WTC11 (cell line): Measurements from ENCODE around the gene DOK7. TPM values are rescaled to one million over a fixed set of nuclear protein-coding genes. Genes with fewer than 3 reads are reported as not detected.

Experiments used
- ATAC-seq: fragments of 200-7000 bp; cut with Tn5 transposase; 2 replicates; pipeline ENCODE4 v1.10.0; 2021; ENCODE audit warnings: mild to moderate bottlenecking, moderate library complexity
- CTCF ChIA-PET: fragments of 300-600 bp; sonication (Branson Sonifier 250); formaldehyde crosslinking; loops from one replicate; lab custom pipeline; 2021; ENCODE audit warnings: antibody characterized with exemption; lab: Charles Lee
- POLR2A ChIA-PET: fragments of 350-600 bp; sonication (Branson Sonifier 250); formaldehyde crosslinking; loops from one replicate; lab custom pipeline; 2021; ENCODE audit warnings: antibody characterized with exemption; lab: Charles Lee
- DNase-seq: peaks from one replicate; pipeline ENCODE4 v3.0.0; 2021; ENCODE audit warnings: low spot score
- H3K27ac Mint-ChIP-seq: 2 replicates; pipeline ENCODE4 v1.8.0; 2021; ENCODE audit warnings: mixed read lengths
- H3K27me3 Mint-ChIP-seq: 2 replicates; pipeline ENCODE4 v1.8.0; 2021; ENCODE audit warnings: low read depth, mild to moderate bottlenecking, moderate library complexity, mixed read lengths
- H3K36me3 Mint-ChIP-seq: 2 replicates; pipeline ENCODE4 v1.8.0; 2021; ENCODE audit warnings: mixed read lengths
- H3K4me1 Mint-ChIP-seq: 2 replicates; pipeline ENCODE4 v1.8.0; 2022; ENCODE audit warnings: mixed read lengths
- H3K4me3 Mint-ChIP-seq: 2 replicates; pipeline ENCODE4 v1.8.0; 2021; ENCODE audit warnings: mild to moderate bottlenecking, moderate library complexity, mixed read lengths
- H3K9me3 Mint-ChIP-seq: 2 replicates; pipeline ENCODE4 v1.8.0; 2021; ENCODE audit warnings: mixed read lengths
- CBFB ChIP-seq: sonication (generic); formaldehyde crosslinking; IDR thresholded peaks from 2 replicates; pipeline ENCODE4 v1.8.1; 2022; ENCODE audit warnings: mild to moderate bottlenecking, low read depth, missing genetic modification reagents
- CREM ChIP-seq: sonication (generic); formaldehyde crosslinking; IDR thresholded peaks from 2 replicates; pipeline ENCODE4 v1.8.1; 2022; ENCODE audit warnings: mild to moderate bottlenecking, missing genetic modification reagents, moderate library complexity
- EMX1 ChIP-seq: fragments of 250-450 bp; sonication (Bioruptor Pico); IDR thresholded peaks from 2 replicates; pipeline ENCODE4 v1.8.0; 2021; ENCODE audit warnings: mild to moderate bottlenecking
- MYBL2 ChIP-seq: sonication (generic); formaldehyde crosslinking; IDR thresholded peaks from 2 replicates; pipeline ENCODE4 v1.8.1; 2023; ENCODE audit warnings: mild to moderate bottlenecking, moderate library complexity, missing genetic modification reagents
- NFATC4 ChIP-seq: fragments of 250-450 bp; sonication (Bioruptor Pico); IDR thresholded peaks from 2 replicates; pipeline ENCODE4 v1.9.0; 2021; ENCODE audit warnings: mild to moderate bottlenecking
- NFYB ChIP-seq: sonication (generic); formaldehyde crosslinking; conservative IDR thresholded peaks from 2 replicates; pipeline ENCODE4 v1.8.0; 2022; ENCODE audit warnings: low read depth, missing genetic modification reagents
- NR2C2 ChIP-seq: sonication (generic); formaldehyde crosslinking; IDR thresholded peaks from 2 replicates; pipeline ENCODE4 v1.8.0; 2022; ENCODE audit warnings: mild to moderate bottlenecking, missing genetic modification reagents
- NR3C1 ChIP-seq: sonication (generic); formaldehyde crosslinking; conservative IDR thresholded peaks from 2 replicates; pipeline ENCODE4 v1.8.1; 2023; ENCODE audit warnings: low read depth, mild to moderate bottlenecking, missing genetic modification reagents
- RORB ChIP-seq: fragments of 250-450 bp; sonication (Bioruptor Pico); IDR thresholded peaks from 2 replicates; pipeline ENCODE4 v1.9.0; 2021; ENCODE audit warnings: mild to moderate bottlenecking
- SOX15 ChIP-seq: fragments of 250-450 bp; sonication (Bioruptor Pico); IDR thresholded peaks from 2 replicates; pipeline ENCODE4 v1.9.0; 2021; ENCODE audit warnings: mild to moderate bottlenecking
- SP1 ChIP-seq: sonication (generic); formaldehyde crosslinking; conservative IDR thresholded peaks from 2 replicates; pipeline ENCODE4 v1.8.1; 2022; ENCODE audit warnings: missing genetic modification reagents
- ZNF263 ChIP-seq: sonication (generic); formaldehyde crosslinking; IDR thresholded peaks from 2 replicates; pipeline ENCODE4 v1.8.1; 2022; ENCODE audit warnings: low read depth, mild to moderate bottlenecking, moderate library complexity, missing genetic modification reagents
- ZNF423 ChIP-seq: fragments of 250-450 bp; sonication (Bioruptor Pico); IDR thresholded peaks from 2 replicates; pipeline ENCODE4 v2.1.2; 2022; ENCODE audit warnings: mild to moderate bottlenecking, moderate library complexity
- total RNA-seq: library from RNA; stranded (reverse); gene quantifications from 3 replicates; pipeline ENCODE4 v1.2.3, GENCODE V29; 2021
- TF ChIP-seq, protein P1 (sequence below): fragments of 250-450 bp; sonication (Bioruptor Pico); IDR thresholded peaks from 2 replicates; pipeline ENCODE4 v1.9.0; 2021; ENCODE audit warnings: mild to moderate bottlenecking
- TF ChIP-seq, protein P2 (sequence below): sonication (generic); formaldehyde crosslinking; IDR thresholded peaks from 2 replicates; pipeline ENCODE4 v1.8.1; 2022; ENCODE audit warnings: mild to moderate bottlenecking, missing genetic modification reagents, moderate library complexity, borderline replicate concordance
- TF ChIP-seq, protein P3 (sequence below): sonication (generic); formaldehyde crosslinking; IDR thresholded peaks from 2 replicates; pipeline ENCODE4 v1.8.1; 2023; ENCODE audit warnings: mild to moderate bottlenecking, moderate library complexity, missing genetic modification reagents
- TF ChIP-seq, protein P4 (sequence below): sonication (generic); formaldehyde crosslinking; IDR thresholded peaks from 2 replicates; pipeline ENCODE4 v1.8.1; 2022; ENCODE audit warnings: mild to moderate bottlenecking, moderate library complexity, missing genetic modification reagents
- TF ChIP-seq, protein P5 (sequence below): sonication (generic); formaldehyde crosslinking; IDR thresholded peaks from 2 replicates; pipeline ENCODE4 v1.8.0; 2023; ENCODE audit warnings: missing genetic modification reagents
- TF ChIP-seq, protein P6 (sequence below): fragments of 250-450 bp; sonication (Bioruptor Pico); conservative IDR thresholded peaks from 2 replicates; pipeline ENCODE4 v1.9.0; 2021; ENCODE audit warnings: mild to moderate bottlenecking
- TF ChIP-seq, protein P7 (sequence below): fragments of 250-450 bp; sonication (Bioruptor Pico); IDR thresholded peaks from 2 replicates; pipeline ENCODE4 v1.8.0; 2021; ENCODE audit warnings: mild to moderate bottlenecking
- TF ChIP-seq, protein P8 (sequence below): sonication (generic); formaldehyde crosslinking; IDR thresholded peaks from 2 replicates; pipeline ENCODE4 v1.8.0; 2022; ENCODE audit warnings: mild to moderate bottlenecking, missing genetic modification reagents
- TF ChIP-seq, protein P9 (sequence below): sonication (generic); formaldehyde crosslinking; IDR thresholded peaks from 2 replicates; pipeline ENCODE4 v1.8.0; 2022; ENCODE audit warnings: mild to moderate bottlenecking, missing genetic modification reagents

Gene DOK7
- total RNA-seq, 1 experiment from 2014 or later: 0.22 TPM

DNA sequence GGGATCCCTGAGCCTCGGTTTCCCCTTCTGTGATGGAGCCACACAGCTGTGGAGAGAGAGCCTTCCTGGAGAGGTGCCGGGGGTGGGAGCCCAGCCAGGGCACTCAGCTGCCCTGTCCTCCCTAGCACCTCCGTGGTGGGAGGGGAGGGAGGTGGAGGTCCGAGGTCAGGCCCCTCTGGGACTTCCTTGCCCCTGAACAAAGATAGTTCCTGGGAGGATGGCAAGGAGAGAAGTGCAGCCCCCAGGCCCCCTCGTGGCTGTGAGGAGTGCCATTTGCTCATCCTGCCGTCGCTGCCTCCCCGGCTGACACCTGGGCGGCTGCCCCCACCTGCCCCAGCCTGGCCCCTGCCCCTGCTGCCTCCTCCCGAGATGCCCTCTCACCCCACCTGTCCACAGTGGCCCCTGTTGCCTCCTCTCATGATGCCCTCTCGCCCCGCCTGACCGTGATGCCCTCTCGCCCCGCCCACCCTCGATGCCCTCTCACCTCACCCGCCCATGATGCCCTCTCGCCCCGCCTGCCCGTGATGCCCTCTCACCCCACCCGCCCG is 12.7 kb downstream of the DOK7 start (continued):
- no peak for TF ChIP-seq ZNF423 (CRISPR knock-in tag)
- no peak for TF ChIP-seq CBFB (CRISPR knock-in tag)
- TF ChIP-seq, protein P1, sequence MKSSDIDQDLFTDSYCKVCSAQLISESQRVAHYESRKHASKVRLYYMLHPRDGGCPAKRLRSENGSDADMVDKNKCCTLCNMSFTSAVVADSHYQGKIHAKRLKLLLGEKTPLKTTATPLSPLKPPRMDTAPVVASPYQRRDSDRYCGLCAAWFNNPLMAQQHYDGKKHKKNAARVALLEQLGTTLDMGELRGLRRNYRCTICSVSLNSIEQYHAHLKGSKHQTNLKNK (CRISPR knock-in tag): no peak
- no peak for TF ChIP-seq SP1 (CRISPR knock-in tag)

DNA sequence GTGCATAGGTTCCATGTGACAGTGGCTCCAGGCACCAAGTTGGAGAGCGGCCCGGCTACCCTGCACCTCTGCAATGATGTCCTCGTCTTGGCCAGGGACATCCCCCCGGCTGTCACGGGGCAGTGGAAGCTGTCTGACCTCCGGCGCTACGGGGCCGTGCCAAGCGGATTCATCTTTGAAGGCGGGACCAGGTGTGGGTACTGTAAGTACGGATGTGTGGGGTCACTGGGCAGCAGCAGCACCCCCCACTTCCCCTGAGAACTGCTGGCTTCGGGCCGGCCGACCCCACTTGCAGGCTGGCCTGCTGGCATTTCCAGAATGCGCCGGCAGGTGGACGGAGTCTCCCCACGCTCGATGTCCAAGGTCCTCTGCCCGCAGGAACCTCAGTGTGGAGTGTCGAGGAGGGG is 13.2 kb downstream of the DOK7 start:
- H3K4me1 Mint-ChIP-seq: peaks cover 13% of the 10 kb centered on the region
- ChIA-PET POLR2A (no interaction called here), CTCF (interaction anchor here (1.0 to 2.3 kb wide), 2 partner anchors 152 to 158 kb away, joined by 3 to 10 read pairs; no protein-coding TSS in a partner anchor)
- H3K27me3 Mint-ChIP-seq: peaks cover 58% of the 10 kb centered on the region
- no peak for DNase-seq
- H3K9me3 Mint-ChIP-seq: no peaks in the 10 kb centered on the region
- H3K27ac Mint-ChIP-seq: no peak overlapping the region
- no peaks in the 10 kb centered on the region for H3K36me3 Mint-ChIP-seq
- H3K4me3 Mint-ChIP-seq: no peak overlapping the region
- no peak for ATAC-seq
- TF ChIP-seq, protein P2, sequence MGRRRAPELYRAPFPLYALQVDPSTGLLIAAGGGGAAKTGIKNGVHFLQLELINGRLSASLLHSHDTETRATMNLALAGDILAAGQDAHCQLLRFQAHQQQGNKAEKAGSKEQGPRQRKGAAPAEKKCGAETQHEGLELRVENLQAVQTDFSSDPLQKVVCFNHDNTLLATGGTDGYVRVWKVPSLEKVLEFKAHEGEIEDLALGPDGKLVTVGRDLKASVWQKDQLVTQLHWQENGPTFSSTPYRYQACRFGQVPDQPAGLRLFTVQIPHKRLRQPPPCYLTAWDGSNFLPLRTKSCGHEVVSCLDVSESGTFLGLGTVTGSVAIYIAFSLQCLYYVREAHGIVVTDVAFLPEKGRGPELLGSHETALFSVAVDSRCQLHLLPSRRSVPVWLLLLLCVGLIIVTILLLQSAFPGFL (CRISPR knock-in tag): no peak
- TF ChIP-seq, protein P3, sequence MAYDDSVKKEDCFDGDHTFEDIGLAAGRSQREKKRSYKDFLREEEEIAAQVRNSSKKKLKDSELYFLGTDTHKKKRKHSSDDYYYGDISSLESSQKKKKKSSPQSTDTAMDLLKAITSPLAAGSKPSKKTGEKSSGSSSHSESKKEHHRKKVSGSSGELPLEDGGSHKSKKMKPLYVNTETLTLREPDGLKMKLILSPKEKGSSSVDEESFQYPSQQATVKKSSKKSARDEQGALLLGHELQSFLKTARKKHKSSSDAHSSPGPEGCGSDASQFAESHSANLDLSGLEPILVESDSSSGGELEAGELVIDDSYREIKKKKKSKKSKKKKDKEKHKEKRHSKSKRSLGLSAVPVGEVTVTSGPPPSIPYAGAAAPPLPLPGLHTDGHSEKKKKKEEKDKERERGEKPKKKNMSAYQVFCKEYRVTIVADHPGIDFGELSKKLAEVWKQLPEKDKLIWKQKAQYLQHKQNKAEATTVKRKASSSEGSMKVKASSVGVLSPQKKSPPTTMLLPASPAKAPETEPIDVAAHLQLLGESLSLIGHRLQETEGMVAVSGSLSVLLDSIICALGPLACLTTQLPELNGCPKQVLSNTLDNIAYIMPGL (CRISPR knock-in tag): no peak
- TF ChIP-seq RORB (CRISPR knock-in tag): no peak
- TF ChIP-seq ZNF263 (CRISPR knock-in tag): no peak
- no peak for TF ChIP-seq SOX15 (CRISPR knock-in tag)
- TF ChIP-seq, protein P4, sequence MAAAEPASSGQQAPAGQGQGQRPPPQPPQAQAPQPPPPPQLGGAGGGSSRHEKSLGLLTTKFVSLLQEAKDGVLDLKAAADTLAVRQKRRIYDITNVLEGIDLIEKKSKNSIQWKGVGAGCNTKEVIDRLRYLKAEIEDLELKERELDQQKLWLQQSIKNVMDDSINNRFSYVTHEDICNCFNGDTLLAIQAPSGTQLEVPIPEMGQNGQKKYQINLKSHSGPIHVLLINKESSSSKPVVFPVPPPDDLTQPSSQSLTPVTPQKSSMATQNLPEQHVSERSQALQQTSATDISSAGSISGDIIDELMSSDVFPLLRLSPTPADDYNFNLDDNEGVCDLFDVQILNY (CRISPR knock-in tag): no peak
- TF ChIP-seq, protein P5, sequence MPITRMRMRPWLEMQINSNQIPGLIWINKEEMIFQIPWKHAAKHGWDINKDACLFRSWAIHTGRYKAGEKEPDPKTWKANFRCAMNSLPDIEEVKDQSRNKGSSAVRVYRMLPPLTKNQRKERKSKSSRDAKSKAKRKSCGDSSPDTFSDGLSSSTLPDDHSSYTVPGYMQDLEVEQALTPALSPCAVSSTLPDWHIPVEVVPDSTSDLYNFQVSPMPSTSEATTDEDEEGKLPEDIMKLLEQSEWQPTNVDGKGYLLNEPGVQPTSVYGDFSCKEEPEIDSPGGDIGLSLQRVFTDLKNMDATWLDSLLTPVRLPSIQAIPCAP (CRISPR knock-in tag): no peak
- TF ChIP-seq ZNF423 (CRISPR knock-in tag): no peak
- no peak for TF ChIP-seq CREM
- TF ChIP-seq NR3C1 (CRISPR knock-in tag): no peak
- TF ChIP-seq, protein P6, sequence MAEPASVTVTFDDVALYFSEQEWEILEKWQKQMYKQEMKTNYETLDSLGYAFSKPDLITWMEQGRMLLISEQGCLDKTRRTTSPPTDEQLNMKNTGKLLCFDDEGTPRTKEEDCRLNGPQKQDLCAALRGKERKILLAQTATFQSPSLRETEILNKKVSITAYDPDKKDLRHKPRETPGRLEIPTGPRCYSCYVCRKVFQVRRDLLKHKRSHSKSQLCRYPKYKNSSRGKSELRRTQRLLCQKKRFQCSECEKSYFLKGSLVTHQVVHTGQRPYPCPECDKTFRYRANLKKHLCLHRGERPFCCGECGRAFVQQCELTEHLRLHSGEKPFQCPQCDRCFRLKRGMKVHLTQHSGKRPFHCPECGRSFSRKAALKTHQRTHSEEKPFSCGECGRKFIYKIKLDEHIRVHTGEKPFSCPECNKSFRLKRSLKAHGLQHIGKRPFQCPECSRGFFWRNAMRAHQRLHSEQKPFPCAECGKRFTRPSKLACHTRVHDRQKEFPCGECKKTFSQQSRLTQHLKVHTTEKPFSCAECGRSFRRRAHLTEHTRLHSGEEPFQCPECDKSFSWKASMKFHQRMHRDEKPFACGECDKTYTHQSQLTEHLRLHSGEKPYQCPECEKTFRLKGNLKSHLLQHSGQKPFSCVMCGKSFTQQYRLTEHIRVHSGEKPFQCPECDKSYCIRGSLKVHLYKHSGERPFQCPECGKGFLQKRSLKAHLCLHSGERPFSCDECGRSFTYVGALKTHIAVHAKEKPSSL (CRISPR knock-in tag): no peak
- TF ChIP-seq NR2C2 (CRISPR knock-in tag): no peak
- TF ChIP-seq NFATC4: no peak
- TF ChIP-seq, protein P7, sequence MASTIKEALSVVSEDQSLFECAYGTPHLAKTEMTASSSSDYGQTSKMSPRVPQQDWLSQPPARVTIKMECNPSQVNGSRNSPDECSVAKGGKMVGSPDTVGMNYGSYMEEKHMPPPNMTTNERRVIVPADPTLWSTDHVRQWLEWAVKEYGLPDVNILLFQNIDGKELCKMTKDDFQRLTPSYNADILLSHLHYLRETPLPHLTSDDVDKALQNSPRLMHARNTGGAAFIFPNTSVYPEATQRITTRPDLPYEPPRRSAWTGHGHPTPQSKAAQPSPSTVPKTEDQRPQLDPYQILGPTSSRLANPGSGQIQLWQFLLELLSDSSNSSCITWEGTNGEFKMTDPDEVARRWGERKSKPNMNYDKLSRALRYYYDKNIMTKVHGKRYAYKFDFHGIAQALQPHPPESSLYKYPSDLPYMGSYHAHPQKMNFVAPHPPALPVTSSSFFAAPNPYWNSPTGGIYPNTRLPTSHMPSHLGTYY (CRISPR knock-in tag): no peak
- TF ChIP-seq, protein P8, sequence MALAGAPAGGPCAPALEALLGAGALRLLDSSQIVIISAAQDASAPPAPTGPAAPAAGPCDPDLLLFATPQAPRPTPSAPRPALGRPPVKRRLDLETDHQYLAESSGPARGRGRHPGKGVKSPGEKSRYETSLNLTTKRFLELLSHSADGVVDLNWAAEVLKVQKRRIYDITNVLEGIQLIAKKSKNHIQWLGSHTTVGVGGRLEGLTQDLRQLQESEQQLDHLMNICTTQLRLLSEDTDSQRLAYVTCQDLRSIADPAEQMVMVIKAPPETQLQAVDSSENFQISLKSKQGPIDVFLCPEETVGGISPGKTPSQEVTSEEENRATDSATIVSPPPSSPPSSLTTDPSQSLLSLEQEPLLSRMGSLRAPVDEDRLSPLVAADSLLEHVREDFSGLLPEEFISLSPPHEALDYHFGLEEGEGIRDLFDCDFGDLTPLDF: no peak
- no peak for TF ChIP-seq NFYB (CRISPR knock-in tag)
- no peak for TF ChIP-seq EMX1 (CRISPR knock-in tag)
- no peak for TF ChIP-seq MYBL2
- TF ChIP-seq, protein P9, sequence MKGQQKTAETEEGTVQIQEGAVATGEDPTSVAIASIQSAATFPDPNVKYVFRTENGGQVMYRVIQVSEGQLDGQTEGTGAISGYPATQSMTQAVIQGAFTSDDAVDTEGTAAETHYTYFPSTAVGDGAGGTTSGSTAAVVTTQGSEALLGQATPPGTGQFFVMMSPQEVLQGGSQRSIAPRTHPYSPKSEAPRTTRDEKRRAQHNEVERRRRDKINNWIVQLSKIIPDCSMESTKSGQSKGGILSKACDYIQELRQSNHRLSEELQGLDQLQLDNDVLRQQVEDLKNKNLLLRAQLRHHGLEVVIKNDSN (CRISPR knock-in tag): no peak
